ENCODE results near the gene POU2F1. TPM values are rescaled to one million over a fixed set of nuclear protein-coding genes. Genes with fewer than 3 reads are reported as not detected.

POU2F1 gene
- total and polyA plus RNA-seq, 7 donors: 2.3 to 35.5 (median 15.0) TPM

DNA sequence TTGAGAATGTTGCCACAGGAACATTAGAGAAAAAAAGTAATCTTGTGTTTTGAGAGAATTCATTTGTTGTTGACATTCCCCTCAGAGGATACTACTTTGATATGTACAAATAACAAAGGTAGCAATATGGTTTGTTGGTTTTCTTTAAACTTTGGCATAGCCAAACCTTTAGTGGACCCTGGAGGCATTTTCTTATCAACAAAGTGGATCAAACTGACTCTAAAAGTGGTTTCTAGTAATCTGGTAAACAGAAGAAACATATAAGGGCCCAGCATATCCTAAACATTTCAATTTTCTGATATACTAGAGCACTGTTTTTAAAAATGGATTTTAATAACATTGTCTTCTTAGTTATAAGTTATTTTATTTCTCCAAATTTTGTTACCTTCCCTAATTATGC, 29.8 kb downstream of the POU2F1 start:
- no peaks in the 10 kb centered on the region for H3K36me3 ChIP-seq
- H3K27ac ChIP-seq: no peak overlapping the region
- H3K9me3 ChIP-seq: no peaks in the 10 kb centered on the region
- TF ChIP-seq CTCF (IDR thresholded peaks at IDR 0.05) (no peak), POLR2AphosphoS5 (IDR thresholded peaks at IDR 0.05) (no peak), EP300 (IDR thresholded peaks at IDR 0.05) (no peak), POLR2A (IDR thresholded peaks at IDR 0.05) (no peak)
- H3K4me1 ChIP-seq: peaks cover 0 to 25% (median 9%) of the 10 kb centered on the region in 4 donors
- no peaks in the 10 kb centered on the region for H3K27me3 ChIP-seq
- DNase-seq: no peak
- intact Hi-C loops (cut with DNase I): no loop called here
- H3K4me3 ChIP-seq: no peak overlapping the region

GRCh38 chr1:167251472-167251871, 30.8 kb downstream of the POU2F1 start:
- WGBS, 2 donors: 96 to 97% methylated on average over 4 of the region's 4 CpGs
- H3K27me3 ChIP-seq: no peaks in the 10 kb centered on the region

GRCh38 chr1:167252986-167253385, 32.3 kb downstream of the POU2F1 start:
- DNase-seq: no peak

More at GRCh38 chr1:167251472-167251871, 30.8 kb downstream of the POU2F1 start:
- Histone ChIP-seq H3K9me3 (no peaks in the 10 kb centered on the region), H3K4me3 (no peak overlapping the region), H3K4me1 (peaks cover 0 to 25% (median 9%) of the 10 kb centered on the region in 4 donors), H3K27ac (no peak overlapping the region), H3K36me3 (no peaks in the 10 kb centered on the region)
- intact Hi-C loops (cut with DNase I): no loop called here
- DNase-seq: no peak
- TF ChIP-seq POLR2AphosphoS5 (IDR thresholded peaks at IDR 0.05) (no peak), POLR2A (IDR thresholded peaks at IDR 0.05) (no peak), CTCF (IDR thresholded peaks at IDR 0.05) (no peak), EP300 (IDR thresholded peaks at IDR 0.05) (no peak)

DNA sequence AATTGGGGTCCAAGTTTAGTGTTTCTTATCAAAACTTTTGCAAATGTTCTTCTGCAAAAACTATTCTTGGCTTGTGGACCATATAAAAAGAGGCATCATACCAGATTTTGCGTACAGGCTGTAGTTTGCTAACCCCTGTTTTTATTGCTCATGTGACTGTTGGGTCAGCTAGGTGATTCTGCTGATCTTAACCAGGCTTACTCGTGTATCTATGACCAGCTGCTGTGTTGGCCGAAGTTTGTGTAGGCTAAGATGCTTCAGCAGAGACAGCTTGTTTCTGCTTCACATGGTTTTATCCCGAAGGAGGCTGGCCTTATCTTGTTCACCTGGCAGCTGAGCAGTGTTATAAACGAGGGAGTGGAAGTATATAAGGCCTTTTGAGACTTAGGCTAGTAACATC, 38.2 kb downstream of the POU2F1 start:
- WGBS, 2 donors: 14 to 48% methylated on average over 5 of the region's 5 CpGs
- TF ChIP-seq POLR2A (IDR thresholded peaks at IDR 0.05): no peak
- TF ChIP-seq POLR2AphosphoS5 (IDR thresholded peaks at IDR 0.05): peak in 3 of 4 donors; percentile 10 to 67 (median 56)
- peak; percentile 67 for DNase-seq
- Histone ChIP-seq H3K27me3 (no peaks in the 10 kb centered on the region), H3K27ac (peak overlapping the region in 2 of 4 donors; percentile 44 to 49), H3K4me1 (peaks cover 0 to 72% (median 41%) of the 10 kb centered on the region in 4 donors), H3K36me3 (no peaks in the 10 kb centered on the region), H3K9me3 (no peaks in the 10 kb centered on the region), H3K4me3 (no peak overlapping the region)
- intact Hi-C loops (cut with DNase I): no loop called here

More at GRCh38 chr1:167252986-167253385, 32.3 kb downstream of the POU2F1 start:
- no peak for TF ChIP-seq POLR2AphosphoS5 (IDR thresholded peaks at IDR 0.05)
- intact Hi-C loops (cut with DNase I): no loop called here
- H3K9me3 ChIP-seq: no peaks in the 10 kb centered on the region
- H3K4me3 ChIP-seq: no peak overlapping the region
- H3K36me3 ChIP-seq: no peaks in the 10 kb centered on the region
- H3K27me3 ChIP-seq: no peaks in the 10 kb centered on the region
- peaks cover 0 to 33% (median 15%) of the 10 kb centered on the region in 4 donors for H3K4me1 ChIP-seq
- no peak overlapping the region for H3K27ac ChIP-seq

- H3K4me1 ChIP-seq: peaks cover 0 to 58% (median 39%) of the 10 kb centered on the region in 4 donors
- TF ChIP-seq CTCF (IDR thresholded peaks at IDR 0.05) (no peak), EP300 (IDR thresholded peaks at IDR 0.05) (no peak), POLR2AphosphoS5 (IDR thresholded peaks at IDR 0.05) (no peak), POLR2A (IDR thresholded peaks at IDR 0.05) (no peak)
- intact Hi-C loops (cut with DNase I): no loop called here
- no peak overlapping the region for H3K4me3 ChIP-seq
- H3K9me3 ChIP-seq: no peaks in the 10 kb centered on the region
- H3K27ac ChIP-seq: no peak overlapping the region
- no peaks in the 10 kb centered on the region for H3K27me3 ChIP-seq
- DNase-seq: no peak
- H3K36me3 ChIP-seq: no peaks in the 10 kb centered on the region
Measured at GRCh38 chr1:167262836-167263235, 42.1 kb downstream of the POU2F1 start.

GRCh38 chr1:167263344-167263743, 42.7 kb downstream of the POU2F1 start:
- H3K9me3 ChIP-seq: no peaks in the 10 kb centered on the region
- no peaks in the 10 kb centered on the region for H3K36me3 ChIP-seq
- TF ChIP-seq CTCF (IDR thresholded peaks at IDR 0.05): no peak
- no peak for TF ChIP-seq POLR2AphosphoS5 (IDR thresholded peaks at IDR 0.05)
- TF ChIP-seq EP300 (IDR thresholded peaks at IDR 0.05): no peak
- TF ChIP-seq POLR2A (IDR thresholded peaks at IDR 0.05): no peak
- no peak overlapping the region for H3K4me3 ChIP-seq
- peaks cover 0 to 57% (median 41%) of the 10 kb centered on the region in 4 donors for H3K4me1 ChIP-seq
- no peak overlapping the region for H3K27ac ChIP-seq
- WGBS, 2 donors: 96 to 98% methylated on average over 8 of the region's 8 CpGs
- DNase-seq: no peak
- intact Hi-C loops (cut with DNase I): no loop called here
- no peaks in the 10 kb centered on the region for H3K27me3 ChIP-seq

Data from sigmoid colon (tissue), 7 donors.